Bronchial epithelial cell (primary cell): ENCODE measurements around the gene IFNA10. TPM values are rescaled to one million over a fixed set of nuclear protein-coding genes. Genes with fewer than 3 reads are reported as not detected.
"Not testable (repeated sequence)": the region's sequence is repeated elsewhere in the genome, so short reads cannot be mapped to it uniquely, and the experiment has no call there.

Experiments used
- DNase-seq: peaks from one replicate; pipeline ENCODE4 v3.0.0-alpha.2; 2010; ENCODE audit warnings: low read depth
- FAIRE-seq: peaks from 2 replicates; lab custom pipeline; 2011; peaks lifted over from hg19 to GRCh38; lab: Jason Lieb, UNC
- H3K27me3 ChIP-seq: 2 replicates; pipeline ENCODE4 v1.5.1; 2011; ENCODE audit warnings: low read length; ENCODE audit not compliant: control insufficient read depth, insufficient read depth
- H3K36me3 ChIP-seq: 2 replicates; pipeline ENCODE4 v1.5.1; 2011; ENCODE audit warnings: low read length; ENCODE audit not compliant: control insufficient read depth, insufficient read depth
- H3K4me3 ChIP-seq: 2 replicates; pipeline ENCODE4 v1.5.1; 2011; ENCODE audit warnings: mild to moderate bottlenecking, low read depth, low read length, control low read depth
- total RNA-seq: library from RNA; depleted of rRNA; stranded (reverse); fragments of >200 nt; gene quantifications from 2 replicates; pipeline ENCODE4 v1.2.1, GENCODE V29; 2014
- TF ChIP-seq, protein P1 (sequence below): IDR thresholded peaks from 2 replicates; pipeline ENCODE4 v1.5.1; 2011; ENCODE audit warnings: mild to moderate bottlenecking, moderate library complexity, low read length, control low read depth, inconsistent platforms; ENCODE audit not compliant: insufficient read depth, severe bottlenecking

Gene IFNA10
- not detected in 2 replicates for total RNA-seq

GRCh38 chr9:21207043-21207442 is at the start of gene IFNA10:
Gene IFNA10 (minus strand): TSS chr9:21207143. CDS start chr9:21207097, 46 bp downstream.
- FAIRE-seq, DNase-seq, H3K27me3 ChIP-seq, H3K36me3 ChIP-seq, H3K4me3 ChIP-seq: not testable (repeated sequence)

DNA sequence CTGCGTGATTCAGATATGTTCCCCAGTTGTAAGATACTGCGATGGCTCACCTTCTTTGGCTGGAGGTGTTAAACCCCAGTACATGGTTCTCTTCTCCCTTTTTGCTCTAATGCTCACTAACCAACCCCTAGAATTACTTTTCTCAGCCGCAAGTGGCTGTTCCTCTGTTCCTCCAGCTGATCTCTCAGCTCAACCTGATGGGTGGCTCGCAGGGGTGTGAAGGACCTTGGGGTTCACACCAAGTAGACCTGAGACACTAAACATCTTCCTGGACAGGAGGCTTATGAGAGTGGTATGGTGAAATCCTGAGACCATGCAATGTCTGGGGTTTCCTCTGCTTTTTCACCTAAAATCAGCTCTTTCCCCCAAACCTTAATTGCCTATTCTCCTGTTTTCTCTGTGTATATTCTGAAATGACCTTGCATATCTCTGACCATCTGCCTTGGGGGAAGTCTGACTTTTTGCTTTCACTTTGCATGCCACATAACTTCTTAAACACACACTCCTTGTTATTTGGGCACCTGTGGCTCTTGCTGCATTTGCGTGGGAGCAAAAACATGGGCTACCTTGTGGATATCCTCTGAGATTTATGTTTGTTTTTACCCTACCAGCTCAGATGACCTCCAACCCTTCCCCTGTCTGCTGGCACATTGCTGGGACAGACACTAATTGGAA is 48.7 kb upstream of the IFNA10 start:
- Histone ChIP-seq H3K27me3 (peaks cover 15% of the 10 kb centered on the region), H3K36me3 (no peaks in the 10 kb centered on the region), H3K4me3 (no peak overlapping the region)
- DNase-seq (no peak), FAIRE-seq (no peak)
- TF ChIP-seq, protein P1, sequence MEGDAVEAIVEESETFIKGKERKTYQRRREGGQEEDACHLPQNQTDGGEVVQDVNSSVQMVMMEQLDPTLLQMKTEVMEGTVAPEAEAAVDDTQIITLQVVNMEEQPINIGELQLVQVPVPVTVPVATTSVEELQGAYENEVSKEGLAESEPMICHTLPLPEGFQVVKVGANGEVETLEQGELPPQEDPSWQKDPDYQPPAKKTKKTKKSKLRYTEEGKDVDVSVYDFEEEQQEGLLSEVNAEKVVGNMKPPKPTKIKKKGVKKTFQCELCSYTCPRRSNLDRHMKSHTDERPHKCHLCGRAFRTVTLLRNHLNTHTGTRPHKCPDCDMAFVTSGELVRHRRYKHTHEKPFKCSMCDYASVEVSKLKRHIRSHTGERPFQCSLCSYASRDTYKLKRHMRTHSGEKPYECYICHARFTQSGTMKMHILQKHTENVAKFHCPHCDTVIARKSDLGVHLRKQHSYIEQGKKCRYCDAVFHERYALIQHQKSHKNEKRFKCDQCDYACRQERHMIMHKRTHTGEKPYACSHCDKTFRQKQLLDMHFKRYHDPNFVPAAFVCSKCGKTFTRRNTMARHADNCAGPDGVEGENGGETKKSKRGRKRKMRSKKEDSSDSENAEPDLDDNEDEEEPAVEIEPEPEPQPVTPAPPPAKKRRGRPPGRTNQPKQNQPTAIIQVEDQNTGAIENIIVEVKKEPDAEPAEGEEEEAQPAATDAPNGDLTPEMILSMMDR = no peak

DNA sequence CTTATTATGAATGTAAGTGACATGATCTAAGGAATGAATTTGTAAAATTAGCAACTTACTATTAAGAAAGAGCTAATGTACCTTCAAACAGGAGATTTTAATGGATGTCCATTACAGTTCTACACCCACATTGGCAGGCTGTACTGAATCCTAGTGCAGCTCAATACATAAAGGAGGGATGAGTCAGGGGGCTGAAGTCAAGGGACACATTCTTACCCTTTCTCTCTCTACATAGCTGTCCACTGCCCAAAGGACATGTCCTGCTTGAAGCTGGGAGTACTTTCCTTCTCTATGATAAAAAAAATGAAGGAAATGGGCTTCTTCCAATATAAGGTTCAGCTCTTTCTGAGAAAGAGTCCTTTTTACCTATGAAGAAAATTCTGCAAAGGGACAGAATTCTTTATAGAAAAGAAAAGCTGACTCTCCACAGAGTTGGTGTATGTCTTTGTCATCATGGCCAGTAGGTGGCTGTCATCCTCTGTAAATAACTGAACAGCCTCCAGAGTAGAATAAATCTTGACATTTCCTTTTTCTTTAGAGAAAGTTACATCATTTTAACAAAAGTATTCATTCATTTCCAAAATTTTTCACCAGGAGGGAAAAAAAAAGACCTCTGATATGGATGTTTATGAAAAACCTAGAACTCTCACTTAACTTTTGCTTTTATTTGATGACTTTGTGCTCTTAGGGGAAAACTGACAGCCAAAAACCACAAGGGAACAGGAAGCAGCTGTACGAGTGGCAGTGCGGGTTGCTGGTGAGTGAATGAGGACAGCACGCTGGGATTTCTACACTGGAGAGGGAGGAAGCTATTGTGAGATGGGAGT is 46.0 kb upstream of the IFNA10 start:
- Histone ChIP-seq H3K27me3 (peaks cover 15% of the 10 kb centered on the region), H3K4me3 (no peak overlapping the region), H3K36me3 (no peaks in the 10 kb centered on the region)
- TF ChIP-seq, protein P1 = peak; percentile 55
- FAIRE-seq (no peak), DNase-seq (peak; percentile 40)

DNA sequence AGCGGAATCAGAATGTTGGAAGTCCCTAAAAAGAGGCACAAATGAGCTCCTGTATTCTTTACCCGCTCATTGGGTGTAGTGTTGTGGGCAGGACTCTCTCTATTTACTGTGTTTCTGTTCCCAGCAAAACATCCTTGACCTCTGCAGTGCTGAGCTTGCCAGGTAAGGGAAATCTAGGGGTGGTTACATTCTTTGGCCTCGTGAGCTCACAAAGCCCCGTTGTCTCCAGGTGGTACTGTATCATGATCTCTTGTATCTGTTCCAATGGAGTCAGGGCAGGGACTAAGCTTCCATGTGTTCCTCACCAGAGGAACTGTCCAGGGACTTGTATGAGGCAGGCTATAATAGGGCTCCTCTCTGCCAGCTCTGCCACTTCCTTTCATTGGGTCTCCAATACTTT is 44.7 kb upstream of the IFNA10 start:
- no peak for DNase-seq
- H3K27me3 ChIP-seq = peaks cover 15% of the 10 kb centered on the region
- FAIRE-seq = no peak
- no peaks in the 10 kb centered on the region for H3K36me3 ChIP-seq
- H3K4me3 ChIP-seq = no peak overlapping the region
- TF ChIP-seq, protein P1 = no peak

DNA sequence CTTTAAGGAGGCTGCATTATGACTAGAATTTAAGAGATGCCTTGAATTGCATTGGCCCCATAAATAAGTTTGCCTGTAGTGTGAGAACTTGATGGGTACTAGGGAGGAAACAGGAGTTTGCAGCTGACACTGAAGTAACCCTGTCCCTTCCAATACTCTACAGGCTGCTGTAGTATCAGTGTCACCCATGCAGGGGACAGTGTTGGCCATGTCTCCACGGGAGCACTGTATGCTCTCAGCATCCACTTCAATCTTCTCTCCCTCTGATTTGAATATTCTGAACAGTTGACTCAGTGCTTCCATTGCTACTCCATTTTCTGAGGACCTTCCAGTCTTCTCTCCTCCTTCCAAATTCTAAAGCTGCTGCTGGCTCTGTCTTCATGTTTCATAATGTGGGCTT is 44.2 kb upstream of the IFNA10 start:
- TF ChIP-seq, protein P1 = no peak
- Histone ChIP-seq H3K36me3 (no peaks in the 10 kb centered on the region), H3K27me3 (peaks cover 13% of the 10 kb centered on the region), H3K4me3 (no peak overlapping the region)
- no peak for DNase-seq
- no peak for FAIRE-seq

GRCh38 chr9:21244836-21245235 is 37.9 kb upstream of the IFNA10 start:
- TF ChIP-seq, protein P1 = no peak
- Histone ChIP-seq H3K4me3 (no peak overlapping the region), H3K27me3 (peaks cover 2% of the 10 kb centered on the region), H3K36me3 (no peaks in the 10 kb centered on the region)
- no peak for FAIRE-seq
- no peak for DNase-seq
